Type B pancreatic cell (in vitro differentiated cells): ENCODE measurements around the gene ENAH. TPM values are rescaled to one million over a fixed set of nuclear protein-coding genes. Genes with fewer than 3 reads are reported as not detected.

Source experiments
- DNase-seq: peaks from one replicate; pipeline ENCODE4 v3.0.0; 2021; ENCODE audit warnings: mixed read lengths; ENCODE audit not compliant: unreplicated experiment; ENCODE audit errors: extremely low spot score
- H3K27ac Mint-ChIP-seq: 2 replicates; pipeline ENCODE4 v1.8.0; 2021; ENCODE audit warnings: mild to moderate bottlenecking, mixed read lengths
- H3K27me3 Mint-ChIP-seq: 2 replicates; pipeline ENCODE4 v1.8.0; 2021; ENCODE audit warnings: mixed read lengths
- H3K36me3 Mint-ChIP-seq: 2 replicates; pipeline ENCODE4 v1.8.0; 2021; ENCODE audit warnings: mixed read lengths
- H3K4me1 Mint-ChIP-seq: one replicate; pipeline ENCODE4 v1.8.0; 2021; ENCODE audit warnings: mixed read lengths; ENCODE audit not compliant: unreplicated experiment
- H3K4me3 Mint-ChIP-seq: 2 replicates; pipeline ENCODE4 v1.8.0; 2021; ENCODE audit warnings: mild to moderate bottlenecking, mixed read lengths
- H3K9me3 Mint-ChIP-seq: 2 replicates; pipeline ENCODE4 v1.8.0; 2021; ENCODE audit warnings: mixed read lengths
- CTCF ChIP-seq: fragments of 200-600 bp; sonication (generic); conservative IDR thresholded peaks from 2 replicates; pipeline ENCODE4 v1.5.0; 2021; ENCODE audit warnings: antibody characterized with exemption, mild to moderate bottlenecking
- total RNA-seq: library from RNA; stranded (reverse); gene quantifications from 2 replicates; pipeline ENCODE4 v1.2.1, GENCODE V29; 2021; ENCODE audit warnings: low replicate concordance

The ENAH gene
- total RNA-seq, 1 donor from 2014 or later = 133 TPM

GRCh38 chr1:225581186-225581585 lies 71.7 kb downstream of the ENAH start:
- H3K9me3 Mint-ChIP-seq = peaks cover 4% of the 10 kb centered on the region
- TF ChIP-seq CTCF = no peak
- peaks cover 47% of the 10 kb centered on the region for H3K4me1 Mint-ChIP-seq
- H3K36me3 Mint-ChIP-seq = peaks cover 18% of the 10 kb centered on the region
- H3K4me3 Mint-ChIP-seq = no peak overlapping the region
- H3K27me3 Mint-ChIP-seq = no peaks in the 10 kb centered on the region
- H3K27ac Mint-ChIP-seq = no peak overlapping the region
- DNase-seq = no peak

GRCh38 chr1:225580238-225581099 lies 72.5 kb downstream of the ENAH start:
- H3K36me3 Mint-ChIP-seq = peaks cover 18% of the 10 kb centered on the region
- no peak for TF ChIP-seq CTCF
- H3K4me3 Mint-ChIP-seq = no peak overlapping the region
- no peaks in the 10 kb centered on the region for H3K27me3 Mint-ChIP-seq
- peaks cover 4% of the 10 kb centered on the region for H3K9me3 Mint-ChIP-seq
- no peak overlapping the region for H3K27ac Mint-ChIP-seq
- DNase-seq = no peak
- peaks cover 47% of the 10 kb centered on the region for H3K4me1 Mint-ChIP-seq

- no peak for DNase-seq
- Mint-ChIP-seq H3K4me1 (peaks cover 53% of the 10 kb centered on the region), H3K9me3 (peaks cover 4% of the 10 kb centered on the region), H3K27me3 (no peaks in the 10 kb centered on the region), H3K4me3 (no peak overlapping the region), H3K36me3 (peaks cover 14% of the 10 kb centered on the region), H3K27ac (no peak overlapping the region)
- TF ChIP-seq CTCF = no peak
These were observed 74.5 kb downstream of the ENAH start for GRCh38 chr1:225578251-225578977.

GRCh38 chr1:225577241-225577640 lies 75.7 kb downstream of the ENAH start:
- TF ChIP-seq CTCF = no peak
- DNase-seq = no peak
- H3K4me1 Mint-ChIP-seq = peaks cover 52% of the 10 kb centered on the region
- peaks cover 8% of the 10 kb centered on the region for H3K36me3 Mint-ChIP-seq
- H3K9me3 Mint-ChIP-seq = no peaks in the 10 kb centered on the region
- no peaks in the 10 kb centered on the region for H3K27me3 Mint-ChIP-seq
- no peak overlapping the region for H3K27ac Mint-ChIP-seq
- H3K4me3 Mint-ChIP-seq = no peak overlapping the region

GRCh38 chr1:225573216-225573615 lies 79.7 kb downstream of the ENAH start:
- Mint-ChIP-seq H3K36me3 (no peaks in the 10 kb centered on the region), H3K27me3 (no peaks in the 10 kb centered on the region), H3K4me1 (peaks cover 34% of the 10 kb centered on the region), H3K4me3 (no peak overlapping the region), H3K9me3 (no peaks in the 10 kb centered on the region), H3K27ac (no peak overlapping the region)
- no peak for TF ChIP-seq CTCF
- DNase-seq = no peak
